Activated gamma-delta T cell treated with Interleukin-2 at 50 U/mL for 16 hours (primary cell): ENCODE measurements around the gene PPFIA4.

ENCODE experiments used
- DNase-seq: peaks from one replicate; pipeline ENCODE4 v3.0.0-alpha.2; 2020

The PPFIA4 gene

GRCh38 chr1:203041351-203041932, 15.2 kb downstream of the PPFIA4 start:
- DNase-seq = no peak

GRCh38 chr1:203043830-203044545, 17.7 kb downstream of the PPFIA4 start:
- DNase-seq = no peak

- DNase-seq = no peak
Observed at GRCh38 chr1:203044546-203045250, 18.4 kb downstream of the PPFIA4 start.

- DNase-seq = no peak
Observed at GRCh38 chr1:203045336-203045735, 19.0 kb downstream of the PPFIA4 start.

GRCh38 chr1:203045821-203046594, 19.7 kb downstream of the PPFIA4 start:
- no peak for DNase-seq

GRCh38 chr1:203046984-203047630, 20.8 kb downstream of the PPFIA4 start:
- DNase-seq = no peak

- no peak for DNase-seq
Observed at GRCh38 chr1:203048086-203048485, 21.8 kb downstream of the PPFIA4 start.

- no peak for DNase-seq
Observed at GRCh38 chr1:203048555-203049051, 22.3 kb downstream of the PPFIA4 start.

GRCh38 chr1:203049077-203049476, 22.8 kb downstream of the PPFIA4 start:
- DNase-seq = no peak

GRCh38 chr1:203049576-203050180, 23.4 kb downstream of the PPFIA4 start:
- no peak for DNase-seq

- DNase-seq = no peak
Observed at GRCh38 chr1:203050826-203051225, 24.5 kb downstream of the PPFIA4 start.

- DNase-seq = no peak
Observed at GRCh38 chr1:203051841-203052324, 25.6 kb downstream of the PPFIA4 start.

GRCh38 chr1:203052601-203053000, 26.3 kb downstream of the PPFIA4 start:
- no peak for DNase-seq

- no peak for DNase-seq
Observed at GRCh38 chr1:203054184-203054583, 27.9 kb downstream of the PPFIA4 start.

GRCh38 chr1:203054642-203055041, 28.4 kb downstream of the PPFIA4 start:
- no peak for DNase-seq

- no peak for DNase-seq
Observed at GRCh38 chr1:203055161-203055799, 29.0 kb downstream of the PPFIA4 start.

GRCh38 chr1:203056012-203056411, 29.7 kb downstream of the PPFIA4 start:
- no peak for DNase-seq

GRCh38 chr1:203056516-203056915, 30.2 kb downstream of the PPFIA4 start:
- DNase-seq = no peak

- DNase-seq = no peak
Observed at GRCh38 chr1:203057911-203058675, 31.8 kb downstream of the PPFIA4 start.

- no peak for DNase-seq
Observed at GRCh38 chr1:203058676-203058935, 32.3 kb downstream of the PPFIA4 start.

- DNase-seq = no peak
Observed at GRCh38 chr1:203059485-203059884, 33.2 kb downstream of the PPFIA4 start.
